Stimulated activated CD8-positive, alpha-beta memory T cell treated with anti-CD3 and anti-CD28 coated beads, Interleukin-4, amount 100 ng/mL, for 1 hour (primary cell): ENCODE results near the gene A2ML1.
"Not testable (repeated sequence)": the region's sequence is repeated elsewhere in the genome, so short reads cannot be mapped to it uniquely, and the experiment has no call there.

Source experiments
- DNase-seq, 2 donors: peaks; one replicate each; pipeline ENCODE4 v3.0.0-alpha.2; 2020; ENCODE audit warnings: low read depth in 2 of 2, low spot score in 1 of 2

Gene A2ML1

DNA sequence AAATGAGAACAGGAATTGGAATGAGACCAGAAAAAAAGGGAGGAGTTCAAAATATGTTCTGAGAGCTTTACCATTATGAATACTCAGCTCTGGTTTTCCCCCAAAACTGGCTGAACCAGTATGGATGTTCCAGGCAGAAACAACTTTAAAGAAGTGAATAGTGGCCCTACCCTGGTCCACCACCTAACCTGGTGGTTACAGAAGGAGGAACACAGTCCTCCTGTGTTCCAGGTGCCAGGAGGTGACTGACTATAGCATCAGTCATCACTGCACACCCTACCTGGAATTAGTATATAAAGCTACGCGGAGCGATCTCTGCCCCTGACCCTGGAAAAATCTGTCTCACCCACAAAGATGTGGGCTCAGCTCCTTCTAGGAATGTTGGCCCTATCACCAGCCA is at the start of gene A2ML1:
Gene A2ML1, plus strand, starts transcription at position 324 of the 400 bp plus-strand sequence. Its CDS starts 31 bp downstream, at position 355.
- DNase-seq = no peak

DNA sequence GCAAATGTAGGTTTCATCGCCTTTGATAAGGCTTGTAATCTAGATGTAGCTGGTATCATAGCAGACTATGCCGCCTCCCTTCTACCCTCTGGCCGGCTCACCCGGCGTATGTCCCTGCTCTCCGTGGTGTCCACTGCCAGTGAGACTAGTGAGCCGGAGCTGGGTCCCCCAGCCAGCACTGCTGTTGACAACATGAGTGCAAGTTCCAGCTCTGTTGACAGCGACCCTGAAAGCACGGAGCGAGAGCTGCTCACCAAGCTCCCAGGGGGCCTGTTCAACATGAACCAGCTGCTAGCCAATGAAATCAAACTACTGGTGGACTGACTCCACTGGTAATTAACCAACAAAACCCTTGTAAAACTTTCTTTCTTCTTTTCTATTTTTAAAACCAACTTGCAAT is 49.0 kb upstream of the A2ML1 start:
- no peak for DNase-seq

DNA sequence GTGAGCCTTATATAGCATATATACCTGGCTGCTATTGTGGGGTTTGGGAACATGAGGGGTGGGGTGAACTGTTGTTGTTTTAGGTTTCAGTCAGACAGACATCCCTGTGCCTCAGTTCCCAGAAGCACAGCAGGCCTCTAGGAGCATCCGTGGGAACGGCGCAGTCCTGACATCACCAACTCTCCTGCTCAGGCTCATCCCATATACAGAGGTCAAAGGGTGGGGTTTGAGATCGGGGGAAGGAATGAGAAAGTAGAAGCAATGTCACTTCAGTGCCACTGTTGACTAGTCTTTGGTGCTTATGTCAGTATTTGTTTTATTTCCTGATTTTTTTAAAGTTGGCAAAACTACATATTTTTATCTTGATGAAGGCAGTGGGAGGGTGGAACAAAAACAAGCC is 43.1 kb upstream of the A2ML1 start:
- no peak for DNase-seq

GRCh38 chr12:8779862-8780261 is 42.6 kb upstream of the A2ML1 start:
- no peak for DNase-seq

GRCh38 chr12:8780389-8780788 is 42.0 kb upstream of the A2ML1 start:
- DNase-seq = no peak

DNA sequence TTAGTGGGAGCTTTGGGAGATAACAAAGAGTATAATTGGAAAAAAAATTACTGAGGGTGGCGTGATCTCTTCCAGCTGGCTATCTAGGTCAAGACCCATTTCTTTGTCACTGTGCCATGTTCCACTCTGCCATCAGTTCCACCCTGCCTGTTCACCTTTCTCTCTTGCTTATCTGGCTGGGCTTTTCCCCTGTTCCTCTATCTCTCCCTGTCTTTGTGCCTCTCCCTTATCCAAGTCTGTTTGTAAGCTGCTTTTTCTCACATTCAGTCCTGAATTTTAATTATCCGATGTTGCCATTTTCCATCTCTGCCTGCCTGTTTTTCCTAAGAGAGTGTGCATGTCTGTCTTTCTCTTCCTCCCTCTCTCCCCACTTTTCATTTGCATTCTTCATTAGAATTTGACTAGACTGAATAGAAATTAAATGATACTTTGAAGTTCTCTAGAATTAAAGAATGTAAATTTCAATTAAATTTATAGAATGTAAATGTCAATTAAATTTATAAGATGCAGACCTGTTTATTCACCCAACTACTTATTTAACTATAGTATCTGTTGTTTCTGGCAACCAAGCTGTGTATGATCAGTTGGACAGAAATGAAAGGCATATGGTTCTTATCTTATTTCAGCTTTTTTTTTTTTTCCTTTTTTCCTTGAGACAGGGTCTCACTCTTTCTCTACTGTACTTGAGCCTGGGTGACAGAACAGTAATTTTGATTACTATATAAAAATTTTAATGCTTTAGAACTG is 40.9 kb upstream of the A2ML1 start:
- DNase-seq = no peak

DNA sequence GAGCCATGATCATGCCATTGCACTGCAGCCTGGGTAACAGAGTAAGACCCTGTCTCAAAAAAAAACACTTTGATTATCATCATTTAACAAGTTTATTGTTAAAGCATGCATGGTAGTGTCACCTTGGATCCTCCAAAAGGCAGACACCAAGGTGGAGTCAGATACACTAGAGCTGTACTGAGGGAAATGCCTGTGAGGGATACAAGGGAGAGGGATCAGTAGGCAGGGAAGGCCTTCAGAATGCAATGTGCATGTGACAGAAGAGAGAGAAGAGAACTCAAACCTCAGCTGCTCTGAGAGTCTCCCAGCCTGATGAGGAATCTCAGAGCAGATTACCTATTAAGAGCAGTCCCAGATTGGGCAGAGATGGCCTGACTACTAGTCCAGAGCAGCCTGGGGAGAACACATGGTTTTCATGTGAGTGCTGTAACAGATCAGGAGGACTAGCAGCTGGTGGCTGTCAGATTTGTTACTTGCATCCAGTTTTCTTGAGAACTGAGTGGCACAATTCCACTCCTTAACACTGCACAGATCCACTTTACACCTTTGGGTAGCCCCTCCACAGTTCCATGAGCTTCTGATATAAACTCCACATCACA is 38.0 kb upstream of the A2ML1 start:
- no peak for DNase-seq

DNA sequence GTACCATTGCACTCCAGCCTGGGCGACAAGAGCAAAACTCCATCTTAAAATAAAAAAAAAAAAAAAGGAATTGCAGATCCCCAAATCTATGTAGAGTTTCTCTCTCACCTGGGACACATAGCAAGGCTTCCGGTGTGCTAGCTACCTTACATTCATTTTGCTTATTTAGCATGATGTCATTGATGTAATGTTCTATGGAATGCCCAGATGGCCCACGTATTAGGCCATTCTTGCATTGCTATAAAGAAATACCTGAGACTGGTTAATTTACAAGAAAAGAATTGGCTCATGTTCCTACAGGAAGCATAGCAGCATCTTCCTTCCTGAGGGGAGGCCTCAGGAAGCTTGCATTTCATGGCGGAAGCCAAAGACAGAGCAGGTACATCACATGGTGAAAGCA is 36.9 kb upstream of the A2ML1 start:
- no peak for DNase-seq

- DNase-seq = not testable (repeated sequence)
Observed at GRCh38 chr12:8787206-8787605, 35.2 kb upstream of the A2ML1 start.

GRCh38 chr12:8788706-8789105 is 33.7 kb upstream of the A2ML1 start:
- not testable (repeated sequence) for DNase-seq

- not testable (repeated sequence) for DNase-seq
Observed at GRCh38 chr12:8789341-8790013, 32.9 kb upstream of the A2ML1 start.

DNA sequence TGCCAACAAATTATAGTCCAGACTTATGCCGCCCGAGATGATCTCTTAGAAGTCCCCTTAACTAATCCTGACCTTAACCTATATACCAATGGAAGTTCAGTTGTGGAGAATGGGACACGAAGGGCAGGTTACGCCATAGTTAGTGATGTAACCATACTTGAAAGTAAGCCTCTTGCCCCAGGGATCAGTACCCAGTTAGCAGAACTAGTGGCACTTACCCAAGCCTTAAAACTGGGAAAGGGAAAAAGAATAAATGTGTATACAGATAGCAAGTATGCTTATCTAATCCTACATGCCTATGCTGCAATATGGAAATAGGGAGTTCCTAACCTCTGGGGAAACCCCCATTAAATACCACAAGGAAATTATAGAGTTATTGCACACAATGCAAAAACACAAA is 29.2 kb upstream of the A2ML1 start:
- not testable (repeated sequence) for DNase-seq

- DNase-seq = not testable (repeated sequence)
Observed at GRCh38 chr12:8794611-8795010, 27.8 kb upstream of the A2ML1 start.

DNA sequence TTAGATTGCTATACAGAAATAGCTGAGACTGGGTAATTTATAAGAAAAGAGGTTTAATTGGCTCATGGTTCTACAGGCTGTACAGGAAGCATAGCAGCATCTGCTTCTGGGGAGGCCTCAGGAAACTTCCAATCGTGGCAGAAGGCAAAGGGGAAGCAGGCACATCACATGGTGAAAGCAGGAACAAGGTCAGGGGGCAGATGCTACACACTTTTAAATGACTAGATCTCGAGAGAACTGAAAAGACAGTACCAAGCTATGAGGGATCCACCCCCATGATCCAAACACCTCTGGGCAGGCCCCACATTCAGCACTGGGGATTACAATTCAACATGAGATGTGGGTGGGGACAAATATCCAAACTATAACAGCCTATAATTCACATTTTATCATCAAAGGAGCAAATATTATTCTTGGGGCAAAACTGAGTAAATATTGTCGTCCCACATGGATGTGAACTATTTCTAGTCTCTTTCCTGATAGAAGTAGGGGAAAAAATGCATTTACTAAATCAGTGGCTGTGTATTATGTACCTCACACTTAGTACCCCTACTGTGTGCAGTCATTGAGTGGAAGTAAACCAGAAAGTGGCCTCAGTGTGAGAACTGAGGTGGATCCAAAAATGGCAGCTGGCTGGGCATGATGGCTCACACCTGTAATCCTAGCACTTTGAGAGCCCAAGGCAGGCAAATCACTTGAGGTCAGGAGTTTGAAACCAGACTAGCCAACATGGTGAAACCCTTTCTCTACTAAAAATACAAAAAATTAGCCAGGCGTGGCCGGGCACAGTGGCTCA is 25.4 kb upstream of the A2ML1 start:
- DNase-seq = no peak

DNA sequence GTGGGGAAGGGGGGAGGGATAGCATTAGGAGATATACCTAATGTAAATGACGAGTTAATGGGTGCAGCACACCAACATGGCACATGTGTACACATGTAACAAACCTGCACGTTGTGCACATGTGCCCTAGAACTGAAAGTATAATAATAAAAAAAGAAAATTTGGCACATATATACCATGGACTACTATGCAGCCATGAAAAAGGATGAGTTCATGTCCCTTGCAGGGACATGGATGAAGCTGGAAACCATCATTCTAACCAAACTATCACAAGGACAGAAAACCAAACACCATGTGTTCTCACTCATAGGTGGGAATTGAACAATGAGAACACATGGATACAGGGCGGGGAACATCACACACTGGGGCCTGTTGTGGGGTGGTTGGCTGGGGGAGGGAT is 21.2 kb upstream of the A2ML1 start:
- DNase-seq = not testable (repeated sequence)

DNA sequence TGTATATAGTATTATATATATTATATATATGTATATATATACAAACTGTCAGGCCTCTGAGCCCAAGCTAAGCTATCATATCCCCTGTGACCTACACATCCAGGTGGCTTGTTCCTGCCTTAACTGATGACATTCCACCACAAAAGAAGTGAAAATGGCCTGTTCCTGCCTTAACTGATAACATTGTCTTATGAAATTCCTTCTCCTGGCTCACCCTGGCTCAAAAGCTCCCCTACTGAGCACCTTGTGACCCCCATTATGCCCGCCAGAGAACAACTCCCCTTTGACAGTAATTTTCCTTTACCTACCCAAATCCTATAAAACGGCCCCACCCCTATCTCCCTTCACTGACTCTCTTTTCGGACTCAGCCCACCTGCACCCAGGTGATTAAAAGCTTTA is 17.6 kb upstream of the A2ML1 start:
- not testable (repeated sequence) for DNase-seq

DNA sequence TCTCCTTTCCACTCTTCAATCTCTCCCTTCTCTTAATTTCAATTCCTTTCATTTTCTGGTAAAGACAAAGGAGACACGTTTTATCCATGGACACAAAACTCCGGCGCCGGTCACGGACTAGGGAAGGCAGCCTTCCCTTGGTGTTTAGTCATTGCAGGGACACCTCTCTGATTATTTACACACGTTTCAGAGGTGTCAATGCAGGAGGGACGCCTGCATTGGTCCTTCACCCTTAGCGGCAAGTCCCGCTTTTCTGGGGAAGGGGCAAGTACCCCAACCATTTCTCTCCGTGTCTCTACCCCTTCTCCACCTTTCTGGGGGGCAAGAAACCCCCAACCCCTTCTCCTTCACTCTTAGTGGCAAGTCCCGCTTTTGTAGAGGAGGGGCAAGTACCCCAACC is 16.9 kb upstream of the A2ML1 start:
- not testable (repeated sequence) for DNase-seq

DNA sequence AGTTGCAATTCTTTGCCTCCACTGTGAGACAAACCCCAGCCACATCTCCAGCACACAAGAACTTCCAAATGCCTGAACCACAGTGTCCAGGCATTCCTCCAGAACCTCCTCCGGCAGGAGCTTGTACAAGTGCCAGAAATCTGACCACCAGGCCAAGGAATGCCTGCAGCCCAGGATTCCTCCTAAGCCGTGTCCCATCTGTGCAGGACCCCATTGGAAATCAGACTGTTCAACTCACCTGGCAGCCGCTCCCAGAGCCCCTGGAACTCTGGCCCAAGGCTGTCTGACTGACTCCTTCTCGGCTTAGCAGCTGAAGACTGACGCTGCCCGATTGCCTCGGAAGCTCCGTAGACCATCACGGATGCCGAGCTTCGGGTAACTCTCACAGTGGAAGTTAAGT is 15.3 kb upstream of the A2ML1 start:
- not testable (repeated sequence) for DNase-seq

DNA sequence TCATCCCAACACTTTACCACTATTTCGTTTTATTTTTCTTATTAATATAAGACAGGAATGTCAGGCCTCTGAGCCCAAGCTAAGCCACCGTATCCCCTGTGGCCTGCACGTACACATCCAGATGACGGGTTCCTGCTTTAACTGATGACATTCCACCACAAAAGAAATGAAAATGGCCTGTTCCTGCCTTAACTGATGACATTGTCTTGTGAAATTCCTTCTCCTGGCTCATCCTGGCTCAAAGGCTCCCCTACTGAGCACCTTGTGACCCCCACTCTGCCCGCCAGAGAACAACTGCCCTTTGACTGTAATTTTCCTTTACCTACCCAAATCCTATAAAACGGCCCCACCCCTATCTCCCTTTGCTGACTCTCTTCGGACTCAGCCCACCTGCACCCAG is 12.3 kb upstream of the A2ML1 start:
- not testable (repeated sequence) for DNase-seq

DNA sequence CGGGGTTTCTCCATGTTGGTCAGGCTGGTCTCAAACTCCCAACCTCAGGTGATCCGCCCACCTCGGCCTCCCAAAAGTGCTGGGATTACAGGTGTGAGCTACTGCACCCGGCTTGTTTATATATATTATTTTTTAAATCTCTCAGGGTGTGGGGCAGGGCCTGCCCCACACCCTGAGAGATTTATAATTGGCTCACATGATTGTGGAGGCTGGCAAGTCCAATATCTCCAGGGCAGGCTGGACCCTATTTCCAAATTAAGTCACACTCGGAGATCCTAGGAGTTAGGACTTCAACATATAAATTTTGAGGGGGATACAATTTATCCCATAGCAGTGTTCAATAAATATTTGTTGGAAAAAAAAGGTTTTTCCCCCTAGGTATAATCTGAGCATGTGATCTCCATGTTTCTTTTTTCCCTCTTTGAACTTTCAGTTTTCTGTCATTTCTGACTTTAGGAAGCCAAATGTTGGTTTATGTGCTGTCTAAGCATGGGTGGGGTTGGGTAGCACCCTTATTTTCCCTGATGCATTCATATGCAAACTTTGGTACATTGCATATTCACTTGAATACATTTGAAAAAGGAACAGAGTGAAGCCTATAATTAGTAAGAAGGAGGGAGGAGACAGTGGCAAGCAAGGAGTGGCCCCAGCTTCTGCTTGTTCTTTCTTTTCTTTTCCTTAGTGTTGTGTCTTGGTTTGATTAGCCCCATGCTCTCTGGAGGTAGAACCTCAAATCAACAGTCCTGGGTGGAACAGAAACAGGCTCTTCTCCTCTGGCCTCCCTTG is 8.7 kb upstream of the A2ML1 start:
- DNase-seq = no peak
